ENCODE data around the gene RAD23A. TPM values are rescaled to one million over a fixed set of nuclear protein-coding genes. Genes with fewer than 3 reads are reported as not detected.
A peak's percentile ranks its signal among the peaks of the same experiment; 100 is the strongest.
"Not testable (repeated sequence)": the region's sequence is repeated elsewhere in the genome, so short reads cannot be mapped to it uniquely, and the experiment has no call there.

The RAD23A gene
- total RNA-seq, 1 experiment from 2014 or later: 185 TPM

DNA sequence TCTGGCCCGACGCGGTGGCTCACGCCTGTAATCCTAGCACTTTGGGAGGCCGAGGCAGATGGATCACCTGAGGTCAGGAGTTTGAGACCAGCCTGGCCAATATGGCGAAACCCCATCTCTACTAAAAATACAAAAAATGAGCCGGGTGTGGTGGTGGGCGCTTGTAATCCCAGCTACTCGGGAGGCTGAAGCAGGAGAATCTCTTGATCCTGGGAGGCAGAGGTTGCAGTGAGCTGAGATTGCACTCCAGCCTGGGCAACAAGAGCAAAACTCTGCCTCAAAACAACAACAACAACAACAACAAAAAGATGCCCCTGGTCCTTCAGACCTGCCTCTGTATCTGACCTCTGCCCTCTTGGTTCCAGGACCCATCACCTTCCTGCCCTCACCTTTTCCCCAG is 9.9 kb downstream of the RAD23A start:
- not testable (repeated sequence) for DNase-seq (ENCODE audit: low spot score)

DNA sequence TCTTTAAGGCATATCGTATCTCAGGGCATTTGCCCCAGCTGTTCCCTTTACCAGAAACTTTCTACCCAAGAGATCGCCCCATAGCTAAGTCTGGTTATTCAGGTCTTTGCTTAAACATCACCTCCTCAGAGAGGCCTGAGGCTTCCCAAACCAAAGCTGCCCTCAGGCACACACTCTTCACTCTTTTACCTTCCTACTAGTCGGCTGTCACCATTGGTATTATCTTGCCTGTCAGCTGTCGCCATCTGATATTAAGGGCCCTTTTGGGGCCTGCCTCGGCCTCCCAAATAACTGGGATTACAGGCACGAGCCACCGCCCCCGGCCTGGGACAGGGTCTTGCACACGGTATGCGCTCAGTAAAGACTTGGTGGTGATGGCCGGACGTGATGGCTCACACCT is 10.3 kb downstream of the RAD23A start:
- no peak for DNase-seq (ENCODE audit: low spot score)

DNA sequence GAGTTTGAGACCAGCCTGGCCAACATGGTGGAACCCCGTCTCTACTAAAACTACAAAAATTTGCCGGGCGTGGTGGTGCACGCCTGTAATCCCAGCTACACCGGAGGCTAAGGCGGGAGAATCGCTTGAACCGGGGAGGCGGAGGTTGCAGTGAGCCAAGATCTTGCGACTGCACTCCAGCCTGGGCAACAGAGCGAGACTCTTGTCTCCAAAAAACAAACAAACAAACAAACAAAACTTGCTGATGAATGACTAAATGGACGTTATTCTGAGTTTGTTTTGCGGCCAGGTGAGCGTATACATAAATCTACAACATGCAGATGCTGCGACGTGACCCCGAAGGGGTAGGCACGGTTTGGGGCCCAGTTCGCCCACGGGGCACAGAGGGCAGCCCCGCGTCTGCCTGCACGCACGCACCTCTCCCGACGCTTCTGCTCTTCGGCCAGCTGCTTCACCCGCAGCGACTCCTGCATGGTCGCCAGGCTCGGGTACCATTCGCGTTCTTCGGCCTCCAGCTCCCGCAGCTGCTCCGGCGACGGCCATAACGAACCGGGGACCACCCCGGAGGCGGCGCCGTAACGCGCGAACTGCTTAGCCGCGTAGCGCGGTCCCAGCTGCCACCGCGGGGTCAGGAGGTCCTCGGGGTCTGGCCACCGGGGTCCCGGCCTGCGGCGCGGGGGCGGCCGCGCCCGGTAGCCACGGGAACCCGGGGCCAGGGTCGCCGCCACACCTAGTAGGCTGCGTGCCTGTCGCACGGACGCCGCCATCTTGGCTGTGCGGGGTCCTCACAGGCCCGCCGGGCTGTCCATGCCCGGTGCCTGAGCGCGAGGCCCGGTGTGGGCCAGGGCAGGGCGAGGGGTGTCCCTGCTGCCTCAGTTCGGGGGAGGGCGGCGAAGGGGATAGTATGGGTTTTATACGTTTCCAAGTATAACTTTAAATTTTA is 11.1 kb downstream of the RAD23A start, which contains the start of gene GADD45GIP1:
GADD45GIP1 (minus strand) TSS at position 778 of the 943 bp plus-strand sequence; CDS start at position 767, 11 bp downstream.
- peak; percentile 67 for DNase-seq (ENCODE audit: low spot score)

GRCh38 chr19:12957389-12957952 is 11.8 kb downstream of the RAD23A start:
- DNase-seq (ENCODE audit: low spot score): not testable (repeated sequence)

- no peak for DNase-seq (ENCODE audit: low spot score)
Measured at GRCh38 chr19:12959481-12959880, 13.8 kb downstream of the RAD23A start.

DNA sequence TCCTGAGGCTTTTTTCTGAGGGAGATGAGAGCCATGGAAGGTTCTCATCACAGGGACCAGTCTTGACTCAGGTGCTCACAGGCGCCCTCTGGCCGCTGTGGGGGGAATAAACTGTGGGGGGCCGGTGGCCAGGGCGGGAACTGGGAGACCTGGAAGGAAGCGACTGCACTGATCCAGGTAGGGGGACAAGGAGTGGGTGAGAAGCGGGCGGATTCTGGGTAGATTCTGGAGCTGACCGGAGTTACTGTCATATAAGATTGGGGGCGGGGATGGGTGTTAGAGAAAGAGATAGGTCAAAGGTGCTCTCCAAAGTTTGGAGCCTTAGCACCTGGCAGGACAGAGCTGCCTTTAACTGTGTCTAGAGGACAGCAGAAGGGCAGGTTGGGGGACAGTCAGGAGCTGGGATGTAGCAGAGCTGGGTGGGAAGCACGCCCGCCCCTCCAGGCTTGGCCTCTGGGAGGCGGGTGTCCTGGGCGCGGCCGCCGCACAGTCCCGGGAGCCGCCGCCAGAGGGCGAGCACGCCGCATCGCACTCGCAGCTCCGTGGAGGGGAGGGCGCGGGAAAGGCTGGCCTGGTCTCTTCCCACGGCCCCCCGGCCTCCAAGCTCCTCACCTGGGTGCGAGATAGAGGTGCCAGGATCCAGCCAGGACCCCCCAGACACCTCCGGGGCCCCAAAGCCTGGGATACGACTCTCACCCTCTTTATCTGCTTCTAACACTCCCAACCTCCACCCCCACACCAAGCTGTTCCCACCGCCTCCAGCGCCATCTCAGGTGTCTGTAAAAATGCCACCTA is 19.6 kb downstream of the RAD23A start:
- peak; percentile 69 for DNase-seq (ENCODE audit: low spot score)

DNA sequence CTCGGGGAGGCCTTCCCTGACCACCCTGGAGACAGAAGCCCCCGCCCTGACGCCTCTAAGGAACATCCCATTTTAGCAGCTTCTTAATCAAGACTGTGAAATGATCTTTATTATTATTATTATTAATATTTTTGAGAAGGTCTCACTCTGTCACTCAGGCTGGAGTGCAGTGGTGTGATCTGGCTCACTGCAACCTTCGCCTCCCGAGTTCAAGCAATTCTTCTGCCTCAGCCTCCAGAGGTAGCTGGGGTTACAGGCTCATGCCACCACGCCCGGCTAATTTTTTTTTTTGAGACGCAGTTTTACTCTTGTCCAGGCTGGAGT is 20.1 kb downstream of the RAD23A start:
- no peak for DNase-seq (ENCODE audit: low spot score)

GRCh38 chr19:12967907-12968306 is 22.2 kb downstream of the RAD23A start:
- DNase-seq (ENCODE audit: low spot score): no peak

GRCh38 chr19:12969292-12969988 is 23.8 kb downstream of the RAD23A start, which contains the start of gene DAND5:
Gene DAND5 (plus strand): TSS chr19:12969576. CDS start chr19:12969661, 85 bp downstream.
- no peak for DNase-seq (ENCODE audit: low spot score)

- no peak for DNase-seq (ENCODE audit: low spot score)
Measured at GRCh38 chr19:12970070-12970820, 24.6 kb downstream of the RAD23A start.

- DNase-seq (ENCODE audit: low spot score): no peak
Measured at GRCh38 chr19:12973236-12973635, 27.6 kb downstream of the RAD23A start.

DNA sequence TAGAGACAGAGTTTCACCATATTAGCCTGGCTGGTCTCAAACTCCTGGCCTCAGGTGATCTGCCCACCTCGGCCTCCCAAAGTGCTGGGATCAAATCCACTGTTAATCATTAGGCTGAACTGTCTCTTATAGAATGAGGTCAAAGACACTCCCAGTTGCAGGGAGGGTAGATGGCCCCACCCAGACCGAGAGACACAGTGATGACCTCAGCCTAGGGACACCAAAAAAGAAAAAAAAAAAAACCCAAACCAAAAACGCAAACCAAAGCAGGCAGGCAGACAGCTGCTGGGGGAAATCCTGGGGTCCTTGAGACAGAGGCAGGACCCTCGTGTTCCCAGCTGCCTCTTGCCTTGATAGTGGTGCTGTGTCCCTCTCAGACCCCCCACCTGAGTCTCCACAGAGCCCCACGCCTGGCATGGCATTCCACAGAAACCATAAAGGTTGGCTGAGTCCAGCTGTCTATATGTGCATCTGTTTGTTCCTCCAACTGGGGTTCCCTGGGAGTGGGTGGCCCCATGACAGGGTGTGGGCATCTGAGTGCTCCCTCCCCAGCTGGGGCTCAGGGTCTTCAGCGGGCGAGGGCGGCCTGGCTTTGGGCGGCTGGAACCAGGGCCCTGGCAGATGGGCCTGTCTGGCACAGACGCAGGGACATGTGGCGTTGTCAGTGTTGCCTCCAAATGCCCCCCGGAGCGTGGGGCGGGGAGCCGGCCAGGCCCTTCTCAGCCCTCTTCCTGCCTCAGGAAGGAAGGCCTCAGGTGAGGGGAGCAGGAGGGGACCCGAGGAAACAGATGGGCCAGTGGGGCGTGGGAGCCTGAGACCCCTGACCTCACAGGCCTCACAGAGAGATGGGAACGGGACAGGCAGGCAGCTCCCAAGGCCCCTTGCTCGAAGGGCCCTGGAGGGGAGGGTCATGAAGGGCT is 28.9 kb downstream of the RAD23A start:
- no peak for DNase-seq (ENCODE audit: low spot score)

DNA sequence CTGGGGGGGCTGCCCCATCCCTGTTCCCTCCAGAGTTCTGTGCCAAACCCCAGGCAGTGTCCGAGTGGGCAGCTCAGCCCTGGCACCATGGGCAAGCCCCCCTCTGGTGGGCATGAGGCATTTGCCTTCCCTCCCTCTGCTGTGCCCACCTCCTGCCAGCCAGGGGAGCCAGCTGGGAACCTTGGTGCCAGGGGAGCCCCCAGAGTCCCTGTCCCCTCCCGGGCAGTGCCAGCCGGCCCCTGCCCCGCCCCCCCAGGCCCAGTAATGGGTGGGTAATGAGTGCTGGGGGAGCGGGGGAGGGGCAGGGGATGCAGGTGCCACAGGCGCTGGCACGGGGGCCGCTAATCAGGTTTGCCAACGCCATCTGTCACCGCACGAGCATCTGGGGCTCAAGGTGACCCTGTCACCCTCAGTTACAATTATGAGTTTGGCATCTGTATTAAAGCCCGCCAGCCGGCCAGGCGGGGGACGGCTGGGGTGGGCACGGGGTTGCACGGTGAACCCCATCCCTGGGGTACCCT is 29.6 kb downstream of the RAD23A start:
- DNase-seq (ENCODE audit: low spot score): no peak

GRCh38 chr19:12976109-12976508 is 30.4 kb downstream of the RAD23A start:
- DNase-seq (ENCODE audit: low spot score): not testable (repeated sequence)

DNA sequence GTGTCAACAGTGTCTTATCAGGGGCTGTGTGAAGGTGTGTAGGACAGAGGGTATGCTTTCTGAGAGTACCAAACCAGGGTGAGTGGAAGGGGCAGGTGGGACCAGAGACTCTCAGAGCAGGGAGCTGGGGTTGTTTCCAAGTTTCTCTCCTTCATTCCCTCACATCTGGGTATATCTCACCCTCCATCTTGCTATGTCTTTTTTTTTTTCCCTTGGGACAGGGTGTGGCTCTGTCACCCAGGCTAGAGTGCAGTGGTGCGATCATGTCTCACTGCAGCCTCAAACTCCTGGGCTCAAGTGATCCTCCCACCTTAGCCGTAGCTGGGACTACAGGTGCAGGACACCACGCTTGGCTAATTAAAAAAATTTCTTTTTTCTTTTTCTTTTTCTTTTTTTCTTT is 34.3 kb downstream of the RAD23A start:
- no peak for DNase-seq (ENCODE audit: low spot score)

- DNase-seq (ENCODE audit: low spot score): no peak
Measured at GRCh38 chr19:12982648-12983047, 37.0 kb downstream of the RAD23A start.

DNA sequence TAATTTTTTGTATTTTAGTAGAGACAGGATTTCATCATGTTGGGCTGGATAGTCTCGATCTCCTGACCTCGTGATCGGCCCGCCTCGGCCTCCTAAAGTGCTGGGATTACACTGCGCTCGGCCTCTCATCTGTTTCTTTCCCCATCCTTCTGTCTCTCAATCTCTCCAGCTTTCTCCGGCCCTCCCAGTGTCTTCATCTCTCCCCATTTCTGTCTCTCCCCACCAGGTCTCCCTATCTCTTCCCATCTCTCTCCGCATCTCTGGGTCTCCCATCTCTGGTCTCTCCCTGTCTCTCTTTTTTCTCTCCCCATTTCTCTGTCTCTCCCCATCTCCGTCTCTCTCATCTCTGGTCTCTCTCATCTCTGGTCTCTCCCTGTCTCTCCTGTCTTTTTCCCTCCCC is 37.4 kb downstream of the RAD23A start:
- DNase-seq (ENCODE audit: low spot score): no peak

GRCh38 chr19:12983542-12984142 is 38.0 kb downstream of the RAD23A start:
- DNase-seq (ENCODE audit: low spot score): peak; percentile 54

GRCh38 chr19:12984143-12984627 is 38.5 kb downstream of the RAD23A start:
- no peak for DNase-seq (ENCODE audit: low spot score)

All from A172 (cell line).